NCI-H2196 (cell line): ENCODE measurements around the gene HEG1.
A peak's percentile ranks its signal among the peaks of the same experiment; 100 is the strongest.

Experiments
- DNase-seq: peaks from one replicate; lab custom pipeline; 2025; ENCODE audit not compliant: unreplicated experiment; lab: John Stamatoyannopoulos, UW

HEG1 gene

DNA sequence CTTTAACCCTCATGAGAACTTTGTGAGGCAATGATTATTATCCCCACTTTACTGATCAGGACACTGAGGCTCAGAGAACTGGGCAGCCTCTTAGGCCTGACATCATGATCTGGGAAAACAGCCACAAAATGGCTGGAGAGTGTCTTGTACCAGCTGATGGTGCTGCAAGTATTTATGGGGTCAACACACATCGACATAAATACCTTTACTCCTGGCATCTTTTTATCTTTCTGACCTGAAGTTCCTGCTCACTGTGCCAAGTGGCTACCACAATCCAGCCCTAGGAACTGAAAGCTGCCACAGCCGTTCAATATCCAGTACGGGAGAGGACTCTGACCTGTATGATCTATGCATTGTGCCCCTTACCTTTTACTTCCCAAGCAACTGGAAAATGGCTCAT, 92.0 kb downstream of the HEG1 start:
- no peak for DNase-seq

- DNase-seq: no peak
These were observed 93.3 kb downstream of the HEG1 start for GRCh38 chr3:124962403-124962940.

- no peak for DNase-seq
These were observed 95.1 kb downstream of the HEG1 start for GRCh38 chr3:124960698-124961097.

DNA sequence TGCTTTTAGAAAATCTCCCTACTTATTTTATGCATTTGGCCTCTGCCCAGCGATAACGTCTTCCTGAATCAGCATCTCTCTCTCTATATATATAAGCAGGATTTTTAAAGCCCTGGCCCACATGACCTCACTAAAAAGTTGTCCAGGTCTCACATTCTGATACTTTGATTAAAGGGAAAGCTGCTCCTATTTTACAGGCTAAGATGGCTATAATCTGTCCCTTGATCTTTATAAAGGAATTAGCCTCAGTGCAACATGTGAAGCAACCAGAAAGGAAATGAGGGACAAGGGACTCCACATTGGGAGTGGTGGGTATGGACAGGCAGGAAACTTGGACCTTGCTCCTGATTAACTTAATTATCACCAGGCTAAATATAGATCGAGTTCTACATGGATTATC, 95.7 kb downstream of the HEG1 start:
- DNase-seq: no peak

- peak; percentile 29 for DNase-seq
These were observed 97.8 kb downstream of the HEG1 start for GRCh38 chr3:124957951-124958350.

DNA sequence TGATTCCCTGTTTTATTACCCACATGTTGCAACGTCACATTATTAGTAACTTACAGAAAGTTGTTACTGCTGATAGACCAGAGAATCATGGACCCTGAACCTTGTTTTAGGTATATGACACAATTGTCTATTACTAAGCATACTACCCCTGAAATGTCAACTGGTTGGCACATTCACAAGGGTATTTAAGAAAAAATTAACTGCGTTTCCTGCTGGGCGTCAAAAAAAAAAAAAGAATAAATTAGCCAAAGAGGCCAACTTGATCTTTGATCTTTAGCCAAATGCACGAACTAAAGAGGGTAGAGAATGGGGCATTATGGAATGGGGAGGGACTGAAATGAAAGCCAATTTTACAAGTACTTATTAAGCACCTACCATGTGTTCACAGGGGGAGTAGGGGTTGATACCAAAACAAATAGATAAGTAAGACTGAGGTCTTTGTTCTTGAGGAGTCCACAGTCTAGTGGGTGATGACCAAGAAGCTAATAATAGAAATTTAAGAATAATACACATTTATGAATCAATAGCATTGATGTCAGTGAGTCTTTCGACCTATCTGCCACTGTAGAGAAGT, 103.4 kb downstream of the HEG1 start:
- no peak for DNase-seq

DNA sequence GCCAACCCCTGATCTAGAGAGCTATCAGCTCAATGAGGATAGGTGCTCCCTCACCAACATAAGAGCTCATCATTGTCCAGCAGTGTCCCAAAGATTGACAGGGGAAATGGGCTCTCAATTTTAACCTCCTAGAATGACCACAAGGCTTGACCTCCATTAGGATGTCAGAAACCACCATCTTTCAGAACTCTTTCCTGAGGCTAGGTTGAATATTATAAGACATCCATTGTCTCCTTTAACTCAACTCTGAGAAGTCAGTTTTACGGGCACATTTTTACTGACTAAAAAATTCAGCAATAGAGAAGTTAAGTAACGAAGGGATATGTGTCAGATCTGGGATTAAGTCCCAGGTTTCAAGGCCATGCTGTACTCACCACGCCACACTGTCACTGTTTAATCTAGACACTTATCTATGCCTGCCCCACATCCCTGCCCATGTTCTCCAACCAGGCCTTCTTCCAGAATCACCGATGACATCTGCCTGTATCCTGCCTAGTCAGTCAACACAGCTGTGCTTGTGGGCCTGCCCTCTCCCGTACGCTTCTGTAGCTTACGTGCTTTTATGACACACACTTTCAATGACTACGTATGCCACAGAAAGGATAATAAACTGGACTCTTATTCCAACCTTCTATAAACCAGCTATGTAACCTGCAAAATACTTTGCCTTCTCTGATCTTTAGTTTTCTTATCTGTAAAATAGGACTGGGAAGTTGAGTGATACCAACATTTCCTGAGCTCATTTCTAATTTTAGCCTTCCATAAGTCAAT, 104.1 kb downstream of the HEG1 start:
- DNase-seq: no peak

- no peak for DNase-seq
These were observed 105.8 kb downstream of the HEG1 start for GRCh38 chr3:124950026-124950425.

DNA sequence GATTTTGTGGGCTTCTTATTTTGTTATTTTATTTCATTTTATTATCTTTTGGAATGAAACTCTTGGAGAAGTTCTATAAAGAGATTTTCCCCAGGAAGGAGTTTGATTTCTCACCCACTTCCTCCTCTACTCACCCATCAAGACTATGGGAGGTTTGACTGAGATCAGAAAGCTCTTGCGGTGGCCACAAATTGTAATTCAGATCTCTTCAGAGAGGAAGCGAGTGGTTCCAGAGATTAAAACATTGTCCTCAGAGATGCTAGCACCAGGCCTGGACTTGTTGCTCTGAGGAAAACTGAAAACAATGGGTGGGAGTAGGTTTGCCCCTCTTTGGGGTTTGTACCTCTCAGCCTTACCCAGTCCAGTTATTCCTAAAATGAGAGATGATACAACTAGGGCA, 113.2 kb downstream of the HEG1 start:
- DNase-seq: no peak

- no peak for DNase-seq
These were observed 114.0 kb downstream of the HEG1 start for GRCh38 chr3:124941771-124942170.

GRCh38 chr3:124939661-124940060, 116.1 kb downstream of the HEG1 start:
- DNase-seq: no peak

DNA sequence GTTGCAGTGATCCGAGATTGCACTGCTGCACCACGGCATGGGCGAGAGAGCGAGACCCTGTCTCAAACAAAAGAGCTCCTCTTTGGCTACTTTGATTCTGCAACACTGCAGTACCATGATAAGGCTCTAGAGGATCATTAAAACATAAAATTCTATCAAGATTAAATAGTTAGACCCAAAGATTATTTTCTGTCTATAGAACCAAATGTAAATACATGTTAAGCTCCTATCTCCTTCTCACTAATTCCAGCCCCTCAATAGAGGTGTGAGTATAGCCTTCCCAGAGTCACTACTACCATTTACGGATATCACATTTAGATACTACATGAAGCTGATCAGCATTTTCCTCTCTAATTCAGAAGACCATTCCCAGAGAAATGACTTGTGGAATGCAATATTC, 116.9 kb downstream of the HEG1 start:
- no peak for DNase-seq

DNA sequence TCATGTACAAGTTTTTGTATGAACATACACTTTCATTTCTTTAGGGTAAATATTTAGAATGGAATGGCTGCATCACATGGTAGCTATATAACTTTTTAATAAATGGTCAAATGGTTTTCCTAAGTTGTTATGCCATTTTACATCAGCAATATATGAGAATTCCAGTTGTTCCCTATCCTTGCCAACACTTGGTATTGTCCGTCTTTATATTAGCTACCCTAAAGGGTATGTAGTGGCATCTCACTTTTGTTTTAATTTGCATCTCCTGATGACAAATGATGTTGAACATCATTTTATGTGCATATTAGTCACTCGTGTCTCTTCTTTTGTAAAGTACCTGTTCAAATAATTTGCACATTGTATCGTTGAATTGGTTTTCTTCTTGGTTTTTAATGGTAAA, 118.7 kb downstream of the HEG1 start:
- no peak for DNase-seq

DNA sequence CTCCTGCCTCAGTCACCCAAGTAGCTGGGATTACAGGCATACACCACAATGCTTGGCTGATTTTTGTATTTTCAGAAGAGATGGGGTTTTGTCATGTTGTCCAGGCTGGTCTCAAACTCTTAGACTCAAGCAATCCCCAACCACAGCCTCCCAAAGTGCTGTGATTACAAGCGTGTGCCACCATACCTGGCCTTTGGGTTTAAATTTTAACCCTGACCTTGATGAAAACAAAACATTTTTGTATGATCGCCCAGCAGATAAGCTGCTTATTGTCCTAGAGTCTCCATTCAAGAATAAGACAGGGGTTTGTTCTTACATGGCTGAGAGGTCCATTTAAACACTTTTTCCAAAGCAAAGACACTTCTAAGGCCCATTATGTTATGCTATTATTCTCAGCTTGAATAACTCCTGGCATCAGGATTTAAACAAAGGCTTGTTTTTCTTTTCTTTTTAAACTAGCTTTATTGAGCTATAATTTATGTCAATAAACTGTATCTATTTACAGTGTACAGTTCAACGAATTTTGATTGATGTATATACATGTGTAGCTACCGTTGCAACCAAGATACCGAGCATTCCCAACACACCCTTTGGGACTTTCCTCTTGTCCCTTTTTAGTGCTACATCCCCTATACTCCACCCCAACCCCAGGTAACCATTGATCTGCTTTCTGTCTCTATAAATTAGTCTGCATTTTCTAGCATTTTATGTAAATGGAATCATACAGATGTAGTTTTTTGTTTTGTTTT, 119.8 kb downstream of the HEG1 start:
- no peak for DNase-seq

DNA sequence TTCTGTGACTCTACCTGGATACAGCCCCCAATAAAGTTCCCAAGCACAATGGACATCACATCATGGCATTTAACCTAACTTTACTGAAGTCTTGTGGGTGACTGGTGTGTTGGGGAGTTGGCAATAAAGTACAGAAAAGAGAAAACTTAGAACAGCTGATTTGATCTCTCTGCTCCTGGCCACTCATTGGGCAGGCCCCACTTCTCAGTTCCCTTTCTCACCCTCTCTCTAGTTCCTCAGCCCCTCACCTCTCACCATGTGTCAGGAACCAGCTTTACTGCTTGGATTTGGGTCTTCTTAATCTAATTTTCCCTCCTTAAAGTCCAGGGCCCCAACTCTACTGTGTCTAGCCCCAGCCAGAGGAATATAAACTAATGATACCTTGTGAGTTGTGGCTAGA, 120.5 kb downstream of the HEG1 start:
- DNase-seq: no peak

- no peak for DNase-seq
These were observed 121.2 kb downstream of the HEG1 start, which contains the start of gene MUC13 for GRCh38 chr3:124934577-124934976. Gene MUC13, minus strand, starts transcription at chr3:124934751. Its CDS starts 39 bp downstream, at chr3:124934712.

DNA sequence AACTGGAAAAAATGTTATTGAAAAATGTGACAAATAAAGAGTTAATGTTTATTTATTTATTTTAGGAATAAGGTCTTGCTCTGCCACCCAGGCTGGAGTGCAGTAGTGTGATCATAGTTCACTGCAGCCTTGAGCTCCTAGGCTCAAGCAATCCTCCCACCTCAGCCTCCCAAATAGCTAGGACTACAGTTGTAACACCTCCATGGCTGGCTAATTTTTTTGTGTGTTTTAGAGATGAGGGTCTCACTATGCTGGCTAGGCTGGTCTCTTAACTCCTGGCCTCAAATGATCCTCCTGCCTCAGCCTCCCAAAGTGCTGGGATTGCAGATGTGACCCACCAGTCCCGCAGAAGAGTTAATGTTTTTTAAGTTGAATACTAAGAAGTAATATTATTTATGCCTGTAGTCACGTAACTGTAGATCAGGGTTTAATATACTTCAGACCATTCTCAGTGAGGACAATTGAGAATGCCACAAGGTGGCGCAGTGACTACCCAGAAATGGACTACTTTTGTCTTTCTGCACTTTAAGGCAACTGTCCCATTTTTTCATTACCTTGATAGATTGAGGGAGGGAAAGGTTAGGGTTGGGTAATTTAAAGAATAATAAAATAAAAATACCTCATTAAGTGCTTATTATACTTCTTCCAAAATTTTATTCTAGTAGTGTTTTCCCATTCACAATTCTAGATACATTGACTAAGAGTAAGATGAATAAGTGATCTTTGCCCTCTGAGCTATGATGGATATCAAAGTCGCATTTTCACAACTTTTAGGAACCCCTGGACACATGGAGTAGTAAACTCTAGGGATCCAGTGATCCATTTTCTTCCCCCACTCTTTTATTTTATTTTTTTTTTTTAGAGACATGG, 127.2 kb downstream of the HEG1 start:
- peak; percentile 74 for DNase-seq

DNA sequence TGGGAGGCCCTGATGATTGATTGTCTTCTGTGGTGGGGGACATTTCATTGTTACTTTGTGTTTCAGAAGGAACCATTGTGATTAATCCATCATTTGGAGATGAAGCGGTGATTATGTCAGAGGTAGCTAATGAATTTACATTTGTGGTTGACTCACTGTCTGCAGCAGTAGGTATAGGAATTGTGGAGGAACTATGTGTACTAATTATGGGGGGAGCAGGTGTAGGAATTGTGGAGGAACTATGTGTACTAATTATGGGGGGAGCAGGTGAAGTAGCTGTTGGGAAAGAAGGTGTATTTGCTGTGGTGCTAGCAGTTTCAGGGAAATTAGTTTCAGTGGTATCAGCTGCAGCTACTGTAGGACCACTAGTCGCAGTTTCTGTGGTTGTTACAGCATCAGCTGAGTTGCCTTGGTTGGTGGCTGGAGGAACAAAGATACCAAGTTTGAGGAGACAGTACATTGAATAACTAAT, 128.2 kb downstream of the HEG1 start:
- DNase-seq: no peak

DNA sequence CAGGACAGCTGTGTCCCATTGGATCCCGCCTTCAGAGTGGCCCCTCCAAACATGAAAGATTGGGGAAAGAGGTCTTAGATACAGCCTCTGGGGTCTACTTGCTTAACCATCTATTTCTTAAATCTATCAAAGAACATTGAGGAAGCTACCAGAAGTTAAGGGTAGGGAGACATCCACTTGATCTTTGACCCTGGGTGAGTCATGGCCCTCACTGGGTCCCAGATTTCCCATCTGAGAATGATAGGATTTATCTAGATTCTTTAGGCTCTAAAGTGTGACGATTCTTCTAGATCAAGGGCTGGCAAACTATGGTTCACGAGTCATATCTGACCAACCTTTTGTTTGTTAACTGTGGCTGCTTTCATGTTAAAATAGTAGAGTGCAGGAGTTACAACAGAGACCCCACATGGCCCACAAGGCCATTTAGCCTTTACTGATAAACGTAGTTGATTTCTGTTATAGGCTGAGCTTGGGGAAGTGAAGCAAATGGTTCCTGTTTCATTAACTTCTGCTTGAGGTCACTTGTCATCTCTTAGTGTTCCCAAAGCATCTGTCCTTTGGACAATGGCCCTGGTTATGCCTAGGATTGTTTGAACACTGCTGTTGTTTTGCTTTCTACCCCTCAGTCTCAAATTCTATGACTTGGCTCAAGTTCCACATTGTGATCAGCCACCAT, 129.2 kb downstream of the HEG1 start:
- DNase-seq: no peak

DNA sequence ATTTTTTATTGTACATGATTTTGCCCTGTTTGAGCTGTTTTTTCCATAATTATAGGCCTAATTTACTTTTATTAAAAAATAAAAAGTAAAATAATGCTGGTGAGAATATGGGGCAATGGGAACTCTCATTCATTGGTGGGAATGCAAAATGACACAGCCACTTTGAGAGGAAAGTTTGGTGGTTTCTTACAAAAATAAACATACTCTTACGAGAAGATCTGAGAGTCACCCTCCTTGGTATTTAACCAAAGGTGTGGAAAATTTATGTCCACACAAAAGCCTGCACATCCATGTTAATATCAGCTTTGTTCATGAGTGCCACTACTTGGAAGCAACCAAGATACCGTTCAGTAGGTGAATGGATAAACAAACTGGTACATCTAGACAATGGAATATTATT, 131.1 kb downstream of the HEG1 start:
- DNase-seq: no peak
